GM21515 (cell line): ENCODE results near the gene CTNNA2.

Experiments
- ATAC-seq: cut with Tn5 transposase; IDR thresholded peaks from one replicate; pipeline ENCODE4 v1.9.1; 2021; ENCODE audit not compliant: unreplicated experiment

Gene CTNNA2

GRCh38 chr2:79700651-79701050, 187.8 kb downstream of the CTNNA2 start:
- ATAC-seq, result no peak

- no peak for ATAC-seq
Observed at GRCh38 chr2:79702905-79703304, 190.1 kb downstream of the CTNNA2 start.

GRCh38 chr2:79711098-79711497, 198.2 kb downstream of the CTNNA2 start:
- no peak for ATAC-seq

GRCh38 chr2:79713131-79713785, 200.4 kb downstream of the CTNNA2 start:
- no peak for ATAC-seq

- ATAC-seq, result no peak
Observed at GRCh38 chr2:79714283-79714682, 201.4 kb downstream of the CTNNA2 start.

- ATAC-seq, result no peak
Observed at GRCh38 chr2:79715338-79715737, 202.5 kb downstream of the CTNNA2 start.

- ATAC-seq, result no peak
Observed at GRCh38 chr2:79716266-79716665, 203.4 kb downstream of the CTNNA2 start.

GRCh38 chr2:79717364-79718007, 204.6 kb downstream of the CTNNA2 start:
- ATAC-seq, result no peak

- ATAC-seq, result no peak
Observed at GRCh38 chr2:79721061-79721460, 208.2 kb downstream of the CTNNA2 start.

GRCh38 chr2:79721966-79722365, 209.1 kb downstream of the CTNNA2 start:
- no peak for ATAC-seq

GRCh38 chr2:79723830-79724229, 211.0 kb downstream of the CTNNA2 start:
- no peak for ATAC-seq

- ATAC-seq, result no peak
Observed at GRCh38 chr2:79729532-79729931, 216.7 kb downstream of the CTNNA2 start.

- no peak for ATAC-seq
Observed at GRCh38 chr2:79734518-79734917, 221.7 kb downstream of the CTNNA2 start.

GRCh38 chr2:79740879-79741443, 228.1 kb downstream of the CTNNA2 start:
- no peak for ATAC-seq

GRCh38 chr2:79750321-79750720, 237.5 kb downstream of the CTNNA2 start:
- ATAC-seq, result no peak

- ATAC-seq, result no peak
Observed at GRCh38 chr2:79757526-79757925, 244.7 kb downstream of the CTNNA2 start.

- no peak for ATAC-seq
Observed at GRCh38 chr2:79758042-79758441, 245.2 kb downstream of the CTNNA2 start.

- no peak for ATAC-seq
Observed at GRCh38 chr2:79758749-79759282, 246.0 kb downstream of the CTNNA2 start.

GRCh38 chr2:79770926-79771325, 258.1 kb downstream of the CTNNA2 start:
- ATAC-seq, result no peak

GRCh38 chr2:79771493-79771892, 258.6 kb downstream of the CTNNA2 start:
- ATAC-seq, result no peak

- ATAC-seq, result no peak
Observed at GRCh38 chr2:79774016-79774415, 261.2 kb downstream of the CTNNA2 start.

GRCh38 chr2:79776461-79776860, 263.6 kb downstream of the CTNNA2 start:
- ATAC-seq, result no peak
